ENCODE data around the gene GRM1.

The GRM1 gene

DNA sequence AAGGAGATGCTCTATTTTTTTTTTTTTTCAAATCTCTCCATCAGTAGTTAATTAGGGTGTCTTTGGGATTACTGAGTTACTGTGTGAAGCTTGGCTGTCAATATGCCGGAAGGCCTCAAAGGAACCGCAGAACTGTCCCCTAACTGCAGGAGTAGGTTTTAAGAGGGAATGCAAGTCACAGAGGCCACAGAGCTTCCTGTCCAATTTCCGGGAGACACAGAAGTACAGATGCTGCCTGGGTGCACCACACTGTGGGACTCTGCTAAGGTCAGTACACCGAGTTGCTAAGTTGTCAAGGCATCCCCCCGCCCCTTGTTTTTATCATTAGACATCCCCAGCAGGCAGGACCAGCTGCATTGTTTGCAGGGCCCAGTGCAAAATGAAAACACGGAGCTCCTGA lies 394.6 kb downstream of the GRM1 start:
- Histone ChIP-seq H3K79me2 (ENCODE audit: control insufficient read depth, low read length) (no peaks in the 10 kb centered on the region), H3K4me3 (ENCODE audit: low read length) (no peak overlapping the region), H3K9me3 (ENCODE audit: control insufficient read depth, insufficient read depth, low read length) (no peaks in the 10 kb centered on the region), H3F3A (ENCODE audit: control insufficient read depth, insufficient read depth) (no peaks in the 10 kb centered on the region), H3K27me3 (ENCODE audit: control insufficient read depth, low read length) (no peaks in the 10 kb centered on the region), H3K27ac (ENCODE audit: low read depth, low read length) (no peak overlapping the region), H3K36me3 (ENCODE audit: control insufficient read depth, low read length) (no peaks in the 10 kb centered on the region), H3K4me2 (ENCODE audit: low read length) (no peak overlapping the region), H3K4me1 (ENCODE audit: control insufficient read depth, low read length) (no peaks in the 10 kb centered on the region), H4K20me1 (ENCODE audit: control insufficient read depth, insufficient read depth, low read depth, low read length) (no peaks in the 10 kb centered on the region), H3K9me2 (replicated peaks; ENCODE audit: control insufficient read depth, low read length) (no peaks in the 10 kb centered on the region)
- TF ChIP-seq, protein P1, sequence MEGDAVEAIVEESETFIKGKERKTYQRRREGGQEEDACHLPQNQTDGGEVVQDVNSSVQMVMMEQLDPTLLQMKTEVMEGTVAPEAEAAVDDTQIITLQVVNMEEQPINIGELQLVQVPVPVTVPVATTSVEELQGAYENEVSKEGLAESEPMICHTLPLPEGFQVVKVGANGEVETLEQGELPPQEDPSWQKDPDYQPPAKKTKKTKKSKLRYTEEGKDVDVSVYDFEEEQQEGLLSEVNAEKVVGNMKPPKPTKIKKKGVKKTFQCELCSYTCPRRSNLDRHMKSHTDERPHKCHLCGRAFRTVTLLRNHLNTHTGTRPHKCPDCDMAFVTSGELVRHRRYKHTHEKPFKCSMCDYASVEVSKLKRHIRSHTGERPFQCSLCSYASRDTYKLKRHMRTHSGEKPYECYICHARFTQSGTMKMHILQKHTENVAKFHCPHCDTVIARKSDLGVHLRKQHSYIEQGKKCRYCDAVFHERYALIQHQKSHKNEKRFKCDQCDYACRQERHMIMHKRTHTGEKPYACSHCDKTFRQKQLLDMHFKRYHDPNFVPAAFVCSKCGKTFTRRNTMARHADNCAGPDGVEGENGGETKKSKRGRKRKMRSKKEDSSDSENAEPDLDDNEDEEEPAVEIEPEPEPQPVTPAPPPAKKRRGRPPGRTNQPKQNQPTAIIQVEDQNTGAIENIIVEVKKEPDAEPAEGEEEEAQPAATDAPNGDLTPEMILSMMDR (IDR thresholded peaks at IDR 0.05; ENCODE audit: low read depth, low read length, poor library complexity, severe bottlenecking): no peak
- no peak for TF ChIP-seq EZH2phosphoT487 (IDR thresholded peaks at IDR 0.05; ENCODE audit: borderline replicate concordance, low read length)

DNA sequence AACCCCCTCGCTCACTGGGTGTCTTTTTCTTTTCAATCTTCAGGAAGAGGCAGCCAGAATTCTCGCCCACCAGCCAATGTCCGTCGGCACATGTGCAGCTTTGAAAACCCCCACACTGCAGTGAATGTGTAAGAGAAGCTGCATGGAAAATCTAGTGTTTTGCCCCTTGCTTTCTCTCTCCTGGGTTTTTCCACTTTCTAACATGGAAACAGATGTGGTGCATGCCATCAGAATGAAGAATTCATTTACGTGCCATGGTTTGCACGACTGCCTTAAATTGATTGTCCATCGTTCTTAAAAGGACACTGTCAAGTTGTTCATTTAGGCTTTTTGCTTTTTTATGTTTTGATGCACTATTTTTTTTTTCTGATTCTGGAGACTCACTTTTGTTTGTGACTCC lies 397.7 kb downstream of the GRM1 start:
- H3K9me2 ChIP-seq (replicated peaks; ENCODE audit: control insufficient read depth, low read length): no peaks in the 10 kb centered on the region
- H3K4me2 ChIP-seq (ENCODE audit: low read length): no peak overlapping the region
- no peaks in the 10 kb centered on the region for H3K9me3 ChIP-seq (ENCODE audit: control insufficient read depth, insufficient read depth, low read length)
- no peaks in the 10 kb centered on the region for H4K20me1 ChIP-seq (ENCODE audit: control insufficient read depth, insufficient read depth, low read depth, low read length)
- H3K4me1 ChIP-seq (ENCODE audit: control insufficient read depth, low read length): no peaks in the 10 kb centered on the region
- TF ChIP-seq, protein P1 (IDR thresholded peaks at IDR 0.05; ENCODE audit: low read depth, low read length, poor library complexity, severe bottlenecking): no peak
- TF ChIP-seq EZH2phosphoT487 (IDR thresholded peaks at IDR 0.05; ENCODE audit: borderline replicate concordance, low read length): no peak
- no peaks in the 10 kb centered on the region for H3K79me2 ChIP-seq (ENCODE audit: control insufficient read depth, low read length)
- no peak overlapping the region for H3K27ac ChIP-seq (ENCODE audit: low read depth, low read length)
- H3F3A ChIP-seq (ENCODE audit: control insufficient read depth, insufficient read depth): no peaks in the 10 kb centered on the region
- no peaks in the 10 kb centered on the region for H3K27me3 ChIP-seq (ENCODE audit: control insufficient read depth, low read length)
- no peak overlapping the region for H3K4me3 ChIP-seq (ENCODE audit: low read length)
- H3K36me3 ChIP-seq (ENCODE audit: control insufficient read depth, low read length): no peaks in the 10 kb centered on the region

DNA sequence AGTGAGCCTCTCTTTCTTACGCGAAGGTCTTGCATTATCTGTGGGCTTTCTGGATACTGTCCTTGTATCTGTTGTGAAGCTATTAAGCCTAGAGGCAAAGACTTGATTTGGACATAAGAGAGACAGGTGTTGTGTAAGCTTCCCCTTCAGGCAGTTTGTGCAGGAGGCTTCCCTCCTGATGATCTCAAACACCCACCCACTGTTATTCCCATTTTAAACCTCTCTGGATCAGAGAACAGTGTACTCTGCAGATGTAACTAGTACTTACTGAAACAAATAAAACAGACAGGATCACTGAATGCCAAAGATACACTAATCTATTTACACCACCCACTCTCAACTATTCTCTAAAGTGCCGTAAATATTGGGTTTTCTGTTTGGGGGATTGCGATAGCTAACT lies 401.0 kb downstream of the GRM1 start:
- H3K4me2 ChIP-seq (ENCODE audit: low read length): no peak overlapping the region
- H4K20me1 ChIP-seq (ENCODE audit: control insufficient read depth, insufficient read depth, low read depth, low read length): no peaks in the 10 kb centered on the region
- H3K36me3 ChIP-seq (ENCODE audit: control insufficient read depth, low read length): no peaks in the 10 kb centered on the region
- no peak overlapping the region for H3K4me3 ChIP-seq (ENCODE audit: low read length)
- H3K9me3 ChIP-seq (ENCODE audit: control insufficient read depth, insufficient read depth, low read length): no peaks in the 10 kb centered on the region
- TF ChIP-seq, protein P1 (IDR thresholded peaks at IDR 0.05; ENCODE audit: low read depth, low read length, poor library complexity, severe bottlenecking): no peak
- TF ChIP-seq EZH2phosphoT487 (IDR thresholded peaks at IDR 0.05; ENCODE audit: borderline replicate concordance, low read length): no peak
- H3K9me2 ChIP-seq (replicated peaks; ENCODE audit: control insufficient read depth, low read length): no peaks in the 10 kb centered on the region
- no peaks in the 10 kb centered on the region for H3K27me3 ChIP-seq (ENCODE audit: control insufficient read depth, low read length)
- H3K27ac ChIP-seq (ENCODE audit: low read depth, low read length): no peak overlapping the region
- no peaks in the 10 kb centered on the region for H3K4me1 ChIP-seq (ENCODE audit: control insufficient read depth, low read length)
- no peaks in the 10 kb centered on the region for H3F3A ChIP-seq (ENCODE audit: control insufficient read depth, insufficient read depth)
- no peaks in the 10 kb centered on the region for H3K79me2 ChIP-seq (ENCODE audit: control insufficient read depth, low read length)

Measured in DOHH2 (cell line).